Fibroblast of skin of abdomen (primary cell): ENCODE results near the gene STXBP5L.
"Not testable (repeated sequence)": the region's sequence is repeated elsewhere in the genome, so short reads cannot be mapped to it uniquely, and the experiment has no call there.

Experiments used
- DNase-seq: peaks from one replicate; pipeline ENCODE4 v3.0.0-alpha.2; 2013

Gene STXBP5L

DNA sequence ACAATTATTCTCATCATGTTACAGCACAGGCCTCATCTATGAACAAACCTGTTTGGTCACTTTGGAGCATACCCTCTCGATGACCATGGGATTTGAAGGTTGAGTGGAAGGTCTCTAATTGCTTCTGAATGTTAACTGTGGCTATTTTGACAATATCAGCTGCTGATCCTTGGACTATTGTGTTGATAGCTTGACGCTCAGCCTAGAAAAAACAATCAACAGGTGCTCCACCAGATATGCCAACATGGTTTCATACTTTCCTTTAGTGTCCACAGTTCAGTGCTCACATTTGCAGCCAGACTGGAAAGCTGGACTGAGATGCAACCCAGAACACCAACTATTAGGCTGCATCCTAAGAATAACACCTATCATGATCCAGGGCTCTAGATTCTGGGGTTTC is 528.1 kb downstream of the STXBP5L start:
- DNase-seq, result no peak

DNA sequence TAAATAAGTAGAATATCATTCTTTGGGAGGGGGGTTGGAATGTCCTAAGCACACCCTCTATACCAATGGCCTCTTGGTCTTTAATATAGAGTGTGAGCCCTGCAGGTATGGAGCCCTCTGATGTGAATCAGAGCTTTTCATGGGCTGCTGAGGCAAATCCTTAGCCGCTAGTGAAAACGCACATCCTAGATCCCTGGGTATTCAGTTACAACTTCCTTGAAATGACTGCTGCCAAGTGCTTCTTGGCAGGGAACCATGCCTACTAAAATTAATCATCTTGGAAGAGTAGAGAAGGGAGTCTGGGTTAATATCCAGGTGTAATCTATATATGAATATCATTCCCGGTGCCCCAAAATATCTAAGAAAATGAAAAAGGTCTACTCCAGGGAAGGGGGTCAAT is 528.6 kb downstream of the STXBP5L start:
- no peak for DNase-seq

GRCh38 chr3:121443456-121443855 is 535.5 kb downstream of the STXBP5L start:
- no peak for DNase-seq

- DNase-seq, result not testable (repeated sequence)
These were observed 543.7 kb downstream of the STXBP5L start for GRCh38 chr3:121451752-121452151.

GRCh38 chr3:121462565-121462964 is 554.6 kb downstream of the STXBP5L start:
- DNase-seq, result no peak

DNA sequence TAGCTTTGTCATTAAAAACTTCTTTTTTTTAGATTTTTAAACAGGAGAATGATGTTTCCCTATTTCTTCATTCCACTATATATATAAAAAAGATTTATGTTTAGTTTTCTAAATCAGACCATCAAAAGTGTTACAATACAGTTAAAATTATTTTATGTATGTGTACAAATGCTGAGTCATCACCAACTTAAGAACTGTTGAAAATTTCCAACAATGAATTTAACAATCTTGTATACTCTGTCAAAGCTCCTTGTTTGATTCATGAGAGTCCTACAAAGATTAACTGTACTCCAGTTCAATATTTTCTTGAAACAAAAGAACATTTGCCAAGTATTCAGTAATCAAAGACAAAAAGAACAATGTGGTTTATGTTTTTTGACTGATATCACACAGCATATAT is 555.7 kb downstream of the STXBP5L start:
- DNase-seq, result no peak

DNA sequence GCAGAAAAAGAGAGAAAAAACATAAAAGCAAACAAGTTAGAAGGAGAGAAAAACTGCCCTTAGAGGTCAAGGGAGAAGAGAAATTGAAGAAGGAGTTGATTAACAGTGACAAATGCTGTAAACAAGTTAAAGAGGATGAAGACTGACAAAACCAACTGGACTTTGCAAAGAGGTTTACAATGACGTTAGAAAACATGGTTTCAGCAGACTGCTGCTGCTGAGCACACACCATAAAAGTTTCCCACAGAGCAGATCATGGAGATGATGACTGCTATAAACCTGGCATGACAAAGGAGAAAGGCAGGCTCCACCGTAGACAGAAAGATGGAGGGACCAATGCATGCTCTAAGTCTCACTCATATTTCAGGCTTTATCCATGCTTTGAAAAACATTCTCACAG is 559.1 kb downstream of the STXBP5L start:
- DNase-seq, result no peak

- peak; percentile 38 for DNase-seq
These were observed 565.0 kb downstream of the STXBP5L start for GRCh38 chr3:121473001-121473400.
